SW 1271 (cell line): ENCODE measurements around the gene TNS4.

Source experiments
- DNase-seq, 2 experiments: peaks; one replicate each; lab custom pipeline; 2025; lab: John Stamatoyannopoulos, UW

TNS4 gene

DNA sequence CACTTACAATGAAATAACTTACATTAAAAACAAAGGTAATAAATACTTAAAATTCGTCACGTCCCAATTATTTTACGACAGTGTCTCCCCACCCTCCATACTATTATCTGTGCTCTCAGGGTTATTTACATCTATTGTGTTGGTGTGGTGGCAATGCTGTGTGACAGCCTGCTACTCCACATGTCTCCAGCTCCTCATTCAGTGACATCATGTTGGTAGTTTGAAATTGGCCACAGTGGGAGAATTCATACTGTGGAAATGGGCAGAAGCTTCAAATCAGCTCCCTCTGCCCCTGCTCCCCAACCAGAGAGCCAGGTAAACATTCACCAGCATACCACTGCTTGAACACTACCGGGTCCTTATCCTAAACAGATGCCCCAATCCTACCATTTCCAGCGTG is 6.3 kb downstream of the TNS4 start:
- no peak for DNase-seq

DNA sequence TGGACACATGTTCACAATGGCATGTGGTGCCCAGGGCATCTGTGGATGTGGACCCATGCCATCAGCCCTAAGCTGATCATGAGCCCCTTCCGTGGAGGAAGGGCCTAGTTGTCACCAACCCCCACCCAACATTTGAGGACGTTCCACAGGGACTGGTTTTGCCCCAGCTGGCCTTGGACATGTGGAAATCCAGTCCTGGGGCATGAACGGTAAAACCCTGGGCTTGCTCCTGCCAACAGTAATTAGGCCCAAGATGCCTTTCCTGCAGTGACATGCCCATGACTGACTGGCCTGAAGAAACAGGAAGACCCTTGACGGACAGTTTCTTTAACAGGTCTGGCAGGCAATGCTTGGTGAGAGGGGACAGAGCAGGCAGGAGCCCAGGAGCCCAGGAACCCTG is 7.7 kb downstream of the TNS4 start:
- no peak for DNase-seq

DNA sequence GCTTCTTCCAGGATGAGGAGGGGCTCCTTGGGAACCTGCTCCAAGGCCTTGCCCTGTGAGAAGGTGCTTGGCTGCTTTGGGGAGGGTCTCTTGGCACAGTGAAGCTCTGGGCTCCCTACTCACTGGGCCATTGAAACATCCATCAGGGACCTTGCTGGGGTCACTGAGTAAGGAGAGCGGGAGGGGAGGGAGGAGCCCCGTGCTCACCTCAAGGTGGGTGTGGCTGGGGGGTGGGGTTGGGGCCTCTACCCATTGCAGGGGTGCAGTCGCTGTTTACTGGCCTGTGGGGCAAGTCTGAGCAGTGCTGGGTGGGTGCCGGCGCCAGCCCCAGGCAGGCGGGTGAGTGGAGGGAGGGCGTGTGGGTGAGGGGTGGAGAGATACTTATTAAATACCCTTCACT is 9.9 kb downstream of the TNS4 start:
- DNase-seq = no peak

DNA sequence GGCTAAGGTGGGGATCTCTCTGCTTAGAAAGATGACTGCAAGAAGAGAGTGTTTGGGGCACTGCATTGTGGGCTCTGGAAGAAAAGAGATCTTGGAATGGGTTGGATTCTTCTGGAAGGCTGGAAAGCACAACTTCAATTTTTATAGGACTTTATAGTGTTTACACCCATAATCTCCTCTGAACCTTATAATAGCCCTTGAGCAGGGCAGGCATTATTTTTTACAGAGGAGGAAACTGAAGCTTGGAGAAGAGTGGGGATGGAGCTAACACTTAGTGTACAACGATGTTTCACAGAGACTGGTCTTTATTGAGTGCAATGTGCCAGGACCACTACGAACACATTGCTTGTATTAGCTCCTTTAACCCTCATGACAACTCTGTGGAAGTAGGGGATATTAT is 10.4 kb downstream of the TNS4 start:
- DNase-seq = no peak

DNA sequence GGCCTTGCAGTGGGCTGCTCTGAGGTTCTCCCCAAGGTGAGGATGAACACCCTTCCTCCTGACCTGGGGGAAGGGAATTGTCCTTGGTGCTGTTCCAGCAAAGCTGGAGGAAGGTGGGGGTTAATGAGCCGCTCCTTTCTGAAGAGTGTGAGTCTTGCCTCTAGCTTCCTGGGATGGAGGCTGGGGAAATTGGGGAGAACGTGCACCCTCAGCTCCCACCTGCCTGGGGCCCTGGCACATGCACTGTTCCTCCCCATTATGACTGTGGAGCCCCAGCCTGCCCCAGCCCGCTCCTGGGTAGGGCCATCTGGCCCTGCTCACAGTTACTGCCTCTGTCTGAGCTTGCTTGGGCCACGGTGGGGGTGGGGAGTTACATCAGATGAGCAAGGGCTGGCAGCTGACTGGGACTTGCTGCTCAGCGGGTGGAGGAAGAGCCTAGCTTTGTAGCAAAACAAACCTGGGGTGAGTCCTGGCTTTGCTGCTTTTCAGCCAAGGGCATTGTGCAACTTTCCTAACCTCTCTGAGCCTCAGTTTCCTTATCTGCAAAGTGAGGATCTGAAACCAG is 11.1 kb downstream of the TNS4 start:
- no peak for DNase-seq

DNA sequence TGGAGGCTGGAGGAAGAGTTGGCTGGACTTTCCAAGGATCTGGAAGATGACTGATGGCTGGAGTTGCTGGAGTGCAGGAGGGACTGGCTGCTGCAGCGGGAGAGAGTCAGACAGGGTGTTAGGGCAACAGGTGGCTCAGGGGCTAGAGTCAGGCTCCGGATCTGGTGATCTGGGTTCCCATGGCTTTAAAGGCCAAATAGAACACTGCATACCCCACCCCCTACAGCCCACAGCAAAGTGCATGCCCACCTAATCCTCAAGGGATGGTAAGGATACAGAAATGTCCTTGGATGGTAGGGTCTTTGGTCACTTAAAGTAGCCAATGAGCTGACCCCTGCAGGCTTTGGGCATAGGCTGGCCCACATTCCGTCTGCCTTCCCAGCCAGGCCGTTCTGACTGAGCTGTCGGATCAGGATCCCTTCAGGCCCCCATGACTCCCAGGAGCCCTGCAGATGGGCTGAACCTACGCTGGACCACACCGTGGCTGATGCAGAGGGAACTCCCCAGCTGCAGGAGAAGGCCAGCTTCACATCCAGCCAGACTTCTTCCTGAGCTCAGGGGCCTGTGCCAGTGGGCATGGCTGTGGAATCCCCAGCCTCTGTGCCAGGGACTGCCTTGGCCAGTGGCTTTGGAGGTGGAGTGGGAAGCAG is 13.9 kb downstream of the TNS4 start:
- no peak for DNase-seq

DNA sequence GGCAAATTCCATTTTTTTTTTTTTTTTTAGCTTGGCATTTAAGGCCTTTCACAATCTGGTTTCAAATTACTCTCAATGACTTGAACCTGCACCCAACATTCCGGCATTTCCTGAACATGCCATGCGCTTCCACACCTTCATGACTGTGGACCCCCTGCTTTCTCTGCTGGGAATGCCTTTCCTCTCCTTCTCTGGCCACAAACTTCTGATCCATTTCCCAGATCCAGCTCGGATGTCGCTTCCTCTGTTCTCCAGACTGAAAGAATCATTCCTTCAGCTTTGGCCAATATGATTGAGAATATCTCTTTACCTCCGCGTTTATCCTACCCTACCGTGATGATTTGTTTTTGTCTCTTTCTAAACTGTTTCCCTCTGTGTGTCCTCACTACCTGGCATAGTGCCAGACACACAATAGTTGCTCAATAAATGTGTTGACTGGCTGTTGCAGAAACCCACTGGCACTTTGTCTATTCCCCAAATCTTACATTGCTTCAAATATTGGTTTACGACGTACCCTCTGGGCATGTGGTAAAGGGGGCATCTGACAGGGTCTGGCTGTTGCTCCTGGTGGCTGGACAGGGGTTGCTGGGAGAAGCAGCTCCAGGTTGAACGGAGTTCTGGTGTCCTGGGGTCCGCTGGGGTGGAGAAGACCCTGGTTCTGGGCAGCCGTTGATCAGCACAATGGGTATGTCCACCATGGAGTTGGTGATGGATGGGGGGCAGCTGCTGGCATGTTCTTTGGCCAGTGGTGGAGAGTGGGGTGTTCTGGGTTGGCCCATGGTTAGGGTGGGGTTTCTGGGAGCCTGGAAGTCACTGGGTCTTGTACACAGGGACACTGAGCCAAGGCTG is 14.7 kb downstream of the TNS4 start:
- peak; percentile 69 to 94 for DNase-seq

DNA sequence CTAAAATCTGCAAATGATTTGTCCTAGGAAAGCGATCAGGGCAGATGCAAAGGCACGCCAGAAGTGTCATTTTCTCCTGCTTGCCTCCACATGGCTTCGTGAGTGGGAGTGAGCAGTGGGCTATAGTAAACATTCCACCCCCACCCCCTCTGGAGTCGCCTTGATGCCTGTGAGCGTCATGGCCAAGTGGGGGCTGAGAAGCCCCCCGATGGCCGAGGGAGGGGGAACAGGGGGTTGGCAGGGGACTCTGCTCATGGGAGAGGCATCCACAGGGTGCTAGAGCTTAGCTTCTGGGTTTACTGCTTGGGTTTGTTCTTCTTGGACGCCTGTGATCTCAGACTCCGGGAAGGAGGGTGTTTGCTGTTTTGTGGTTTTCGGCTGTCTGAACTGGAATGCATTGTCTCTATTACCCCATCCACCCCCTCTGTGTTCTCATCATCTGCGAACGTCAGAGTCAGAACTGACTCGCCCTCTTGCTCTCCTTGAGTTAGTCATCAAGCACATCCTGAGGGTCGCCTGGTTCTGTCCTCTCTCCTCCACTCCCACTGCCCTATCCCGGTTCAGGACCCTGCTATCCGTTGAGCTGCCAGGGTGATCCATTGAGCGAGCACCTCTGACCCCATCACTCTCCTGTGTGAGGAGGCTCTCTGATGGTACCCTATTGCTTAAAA is 15.4 kb downstream of the TNS4 start:
- DNase-seq = peak; percentile 83 to 94

DNA sequence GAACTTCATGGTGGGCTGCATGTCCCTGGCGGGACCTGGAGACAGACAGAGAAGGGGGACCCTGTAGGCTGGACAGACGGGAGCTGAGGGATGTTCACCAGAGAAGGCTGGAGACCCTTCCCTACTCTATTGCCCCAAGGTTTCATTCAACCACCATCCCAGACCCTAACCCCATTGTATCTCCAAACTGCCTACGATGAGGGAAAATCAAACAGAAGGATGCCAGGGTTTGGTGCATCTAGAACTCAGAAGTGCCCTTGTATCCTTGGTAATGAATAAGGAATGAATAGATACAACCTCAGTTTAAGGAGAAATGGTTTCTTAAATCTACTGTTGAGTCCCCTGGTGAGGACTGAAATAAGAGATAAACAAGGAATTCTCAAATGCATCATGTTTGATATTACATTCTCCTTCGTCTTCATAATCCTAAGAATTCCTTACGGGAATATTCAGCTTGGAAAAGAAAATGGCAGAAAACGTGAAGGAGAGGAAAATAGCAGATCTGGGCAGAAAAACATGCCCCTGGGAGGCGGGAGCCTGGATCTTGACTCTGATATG is 16.4 kb downstream of the TNS4 start:
- no peak for DNase-seq

DNA sequence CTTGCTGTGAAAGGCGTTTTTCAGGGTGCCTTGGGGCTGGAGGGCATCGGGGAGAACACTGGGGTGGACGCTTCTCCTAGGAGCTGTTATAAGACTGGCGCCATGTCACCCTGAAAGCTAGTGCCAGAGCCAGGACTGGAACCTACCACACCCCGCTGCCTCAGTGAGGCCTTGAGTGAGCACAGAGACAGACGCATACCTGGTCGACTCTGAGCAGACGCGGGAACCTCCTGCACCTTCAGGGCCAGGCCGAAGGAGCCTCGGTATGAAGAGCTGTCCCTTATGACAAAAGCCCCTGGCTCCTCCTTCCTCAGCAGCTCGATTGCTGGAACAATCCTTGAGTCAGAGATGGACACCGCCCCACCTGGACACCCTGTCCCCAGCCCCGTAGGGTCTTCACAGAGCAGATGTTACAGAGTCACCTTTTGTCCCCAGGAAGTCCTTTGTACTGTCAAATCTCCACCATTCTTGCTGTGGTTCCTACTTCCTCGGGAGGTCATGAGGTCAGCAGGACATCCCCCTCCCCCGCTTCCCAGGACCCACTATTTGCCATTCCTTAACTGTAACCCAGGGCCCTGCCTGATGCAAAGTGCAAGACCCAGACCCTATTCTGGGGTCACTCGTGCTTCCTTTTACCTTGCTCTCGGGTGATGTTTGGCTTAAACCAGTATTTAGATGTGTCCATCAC is 17.0 kb downstream of the TNS4 start:
- no peak for DNase-seq

DNA sequence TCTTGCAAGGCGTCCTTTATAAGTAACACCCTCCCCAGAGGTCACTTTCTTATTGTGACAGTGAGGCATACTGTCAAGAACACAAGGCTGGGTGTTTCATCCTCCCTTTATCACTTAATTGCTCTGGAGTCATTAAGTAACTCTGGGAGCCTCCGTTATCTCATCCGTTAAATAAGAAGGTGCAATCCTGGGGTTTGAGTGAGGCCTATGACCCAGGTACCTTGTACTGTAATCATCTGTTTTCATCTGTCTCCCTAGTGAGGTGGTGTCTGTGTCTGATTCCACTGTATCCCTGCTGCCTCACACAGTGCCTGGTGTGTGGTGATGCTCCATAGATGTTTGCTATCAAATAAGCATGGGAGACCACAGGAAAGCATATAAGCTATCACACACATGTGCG is 17.7 kb downstream of the TNS4 start:
- DNase-seq = no peak

DNA sequence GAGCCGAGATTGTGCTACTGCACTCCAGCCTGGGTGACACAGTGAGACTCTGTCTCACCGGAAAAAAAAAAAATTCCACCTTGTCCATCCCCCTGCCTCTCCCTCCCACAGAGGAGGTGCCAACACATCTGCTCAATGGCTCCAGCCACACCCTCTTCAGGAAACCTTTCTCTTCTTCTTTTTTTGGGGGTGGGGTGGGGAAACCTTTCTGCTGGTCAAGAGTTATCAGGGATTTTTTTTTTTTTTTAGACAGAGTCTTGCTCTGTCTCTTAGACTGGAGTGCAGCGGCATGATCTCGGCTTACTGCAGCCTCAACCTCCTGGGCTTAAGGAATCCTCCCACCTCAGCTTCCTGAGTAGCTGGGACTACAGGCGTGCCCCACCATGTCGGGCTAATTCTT is 18.7 kb downstream of the TNS4 start:
- DNase-seq = no peak

DNA sequence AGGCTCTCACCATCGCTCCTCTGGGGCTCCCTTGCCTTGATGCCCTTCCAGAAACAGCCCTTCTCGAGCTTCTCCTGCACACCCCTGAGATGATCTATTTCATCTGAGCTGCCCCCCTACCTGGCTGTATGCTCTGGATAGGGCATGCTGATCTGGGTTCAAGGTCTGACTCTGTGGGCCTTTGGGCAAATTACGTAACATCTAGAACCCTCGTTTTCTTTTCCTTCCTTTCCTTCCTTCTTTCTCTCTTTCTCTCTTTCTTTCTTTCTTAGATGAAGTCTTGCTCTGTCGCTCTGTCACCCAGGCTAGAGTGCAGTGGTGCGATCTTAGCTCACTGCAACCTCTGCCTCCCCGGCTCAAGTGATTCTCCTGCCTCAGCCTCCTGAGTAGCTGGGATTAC is 20.3 kb downstream of the TNS4 start:
- no peak for DNase-seq

DNA sequence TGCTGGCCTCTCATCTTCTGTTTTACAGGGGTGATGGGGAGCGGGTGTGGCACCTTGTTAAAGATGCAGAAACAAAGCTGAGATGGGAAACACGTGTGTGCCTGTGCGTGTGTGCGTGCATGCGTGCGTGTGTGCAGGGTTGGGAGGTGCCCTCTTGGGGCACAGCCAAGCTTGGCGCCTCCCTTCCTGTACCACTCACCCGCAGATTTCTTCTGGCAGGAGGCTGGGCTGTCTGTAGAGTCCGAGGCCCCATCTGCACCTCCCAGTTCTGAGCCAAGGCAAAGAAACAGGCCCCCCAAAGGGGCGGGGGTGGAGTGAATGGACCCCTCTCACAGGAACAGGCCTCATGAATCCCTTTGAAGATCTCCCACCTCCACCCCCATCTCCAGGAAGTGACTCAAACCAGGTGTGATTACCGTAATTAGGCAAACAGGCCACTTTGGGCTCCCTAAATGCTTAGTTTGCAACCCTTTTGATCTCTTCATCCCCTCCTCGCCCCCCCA is 20.9 kb downstream of the TNS4 start:
- DNase-seq = peak in 1 of 2 experiments; percentile 17

DNA sequence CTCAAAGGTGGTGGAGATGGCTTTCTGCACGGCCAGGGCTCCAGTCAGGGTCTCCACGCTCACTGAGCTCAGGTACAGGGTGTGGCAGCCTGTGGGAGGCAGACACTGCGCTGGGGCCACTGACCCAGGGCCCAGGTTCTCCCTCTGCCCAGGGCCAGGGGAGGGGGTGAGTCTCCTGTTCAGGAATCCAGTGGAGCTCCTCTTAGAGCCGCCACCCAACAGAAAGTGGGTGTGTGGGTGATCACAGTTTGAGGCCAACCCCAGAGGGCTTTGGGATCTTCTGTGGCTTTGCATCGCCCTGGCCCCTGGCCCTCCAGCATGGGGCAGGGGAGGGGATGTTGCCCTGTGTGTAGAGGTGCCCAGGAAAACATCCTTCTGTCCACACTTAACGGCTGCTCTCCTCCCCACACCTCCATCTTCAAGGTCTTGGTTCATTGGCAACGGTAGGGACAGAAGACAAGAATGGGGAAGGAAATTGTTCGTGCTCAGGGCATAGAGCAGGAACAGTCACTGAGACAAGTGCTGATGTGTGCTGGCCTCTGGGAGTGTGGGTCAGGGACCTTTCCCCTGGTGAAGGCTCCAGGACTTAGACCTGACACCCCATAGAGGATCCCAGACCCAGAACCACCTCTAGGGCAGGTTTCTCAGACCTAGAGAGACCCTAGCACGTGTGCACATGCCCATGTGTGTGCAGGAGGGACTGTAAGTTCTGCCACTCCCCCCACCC is 21.5 kb downstream of the TNS4 start:
- no peak for DNase-seq

DNA sequence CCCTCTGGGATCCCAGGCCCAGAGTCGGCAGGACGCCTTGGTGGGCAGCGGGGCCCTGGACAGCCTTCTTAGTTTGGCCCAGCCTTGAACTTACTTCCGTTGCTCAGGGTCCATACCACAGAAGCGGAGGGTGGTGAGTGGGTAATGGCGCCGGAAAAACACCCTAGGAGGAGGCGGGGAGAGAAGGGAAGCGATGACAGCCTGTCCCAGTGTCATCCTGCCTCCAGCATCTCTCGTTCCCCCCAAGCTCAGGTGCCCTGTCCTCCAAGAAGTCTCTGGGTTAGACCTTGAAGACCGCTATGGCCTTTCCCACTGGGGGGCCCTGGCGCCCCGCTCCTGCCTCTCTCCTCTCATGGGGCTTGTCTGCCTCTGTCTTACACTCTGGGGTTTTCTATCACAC is 22.9 kb downstream of the TNS4 start:
- DNase-seq = no peak

DNA sequence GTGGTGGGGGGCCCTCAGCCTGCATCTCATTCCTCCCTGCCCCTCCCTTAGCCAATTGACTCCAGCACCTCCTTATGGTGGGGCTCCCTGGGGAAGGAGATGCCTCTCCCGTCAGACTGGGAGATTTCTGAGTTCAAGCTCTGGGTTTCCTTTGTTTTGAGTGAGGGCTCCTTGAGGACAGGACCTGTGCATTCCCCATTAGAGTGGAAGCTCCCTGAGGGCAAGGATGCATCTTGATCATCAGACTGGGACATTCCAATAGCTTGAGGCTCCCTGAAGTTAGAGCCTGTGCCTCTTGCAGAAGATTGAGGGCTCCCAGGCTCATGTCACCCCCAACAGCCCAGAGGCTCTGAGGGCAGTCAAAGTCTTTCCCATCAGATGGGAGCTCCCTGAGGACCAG is 23.6 kb downstream of the TNS4 start:
- no peak for DNase-seq

DNA sequence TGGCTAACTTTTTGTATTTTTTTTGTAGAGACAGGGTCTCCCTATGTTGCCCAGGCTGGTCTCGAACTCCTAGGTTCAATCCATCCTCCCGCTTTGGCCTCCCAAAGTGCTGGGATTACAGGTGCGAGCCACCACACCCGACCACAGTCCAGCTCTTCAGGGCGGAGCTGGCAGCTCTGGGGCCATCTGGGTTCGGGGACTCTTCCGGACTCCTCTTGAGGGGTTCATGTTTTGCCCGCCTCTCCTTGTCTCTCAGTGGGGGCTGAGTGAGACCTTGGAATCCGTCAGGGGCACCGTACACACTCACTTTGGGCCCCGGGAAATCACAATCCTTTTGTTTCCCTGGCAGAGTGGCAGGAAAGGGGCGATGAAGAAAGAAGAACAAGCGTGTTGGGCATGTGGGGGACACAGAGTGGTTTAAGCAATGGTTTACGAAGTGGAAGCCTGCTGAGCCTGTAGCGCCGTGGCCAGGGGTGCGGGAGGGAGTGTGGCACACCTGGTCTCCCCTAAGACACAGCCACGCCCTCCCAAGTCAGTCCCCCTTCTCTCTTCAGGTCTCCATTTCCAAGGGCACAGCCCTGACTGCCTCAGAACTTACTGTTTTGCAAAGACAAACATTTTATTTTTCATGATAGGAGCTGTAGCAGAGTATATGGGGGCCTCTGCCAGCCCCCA is 26.1 kb downstream of the TNS4 start:
- no peak for DNase-seq

DNA sequence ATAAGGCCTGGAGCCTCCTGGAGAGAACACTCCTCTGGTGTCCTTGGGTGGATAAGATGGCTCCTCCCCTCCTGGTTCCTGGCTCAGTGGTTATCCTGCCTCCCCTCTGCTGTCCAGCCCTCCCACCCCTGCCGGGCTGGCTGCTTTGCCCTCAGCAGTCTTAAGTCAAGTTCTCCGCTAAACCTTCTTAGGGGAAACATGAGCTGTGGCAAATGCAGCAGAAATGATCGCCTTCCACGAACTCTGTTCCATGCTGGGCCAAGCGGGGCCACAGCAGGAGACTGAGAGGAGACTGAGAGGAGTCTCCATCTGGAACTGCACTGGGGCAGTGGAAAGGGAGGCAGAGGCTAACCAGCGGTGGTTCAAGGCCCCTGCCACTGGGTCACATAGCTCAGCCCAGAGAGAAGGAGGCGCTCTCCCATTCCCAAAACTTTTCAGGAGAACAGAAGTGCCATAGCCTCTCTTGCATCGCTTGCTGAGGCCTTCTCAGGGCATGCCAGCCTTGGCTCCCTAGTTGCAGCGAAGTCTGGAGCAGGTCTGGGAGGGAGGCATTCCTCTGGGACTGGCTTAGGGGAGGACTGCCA is 26.9 kb downstream of the TNS4 start:
- DNase-seq = no peak
